GM19025 (cell line): ENCODE measurements around the gene XPNPEP2.
"Not testable (repeated sequence)": the region's sequence is repeated elsewhere in the genome, so short reads cannot be mapped to it uniquely, and the experiment has no call there.

Source experiments
- ATAC-seq: cut with Tn5 transposase; IDR thresholded peaks from one replicate; pipeline ENCODE4 v1.9.1; 2021; ENCODE audit warnings: mild to moderate bottlenecking, low read depth, moderate library complexity; ENCODE audit not compliant: unreplicated experiment

The XPNPEP2 gene

GRCh38 chrX:129718676-129719075, 20.1 kb upstream of the XPNPEP2 start:
- ATAC-seq, result no peak

- ATAC-seq, result no peak
Observed at GRCh38 chrX:129719268-129719667, 19.5 kb upstream of the XPNPEP2 start.

GRCh38 chrX:129719931-129720530, 18.7 kb upstream of the XPNPEP2 start:
- no peak for ATAC-seq

- ATAC-seq, result no peak
Observed at GRCh38 chrX:129720741-129721140, 18.0 kb upstream of the XPNPEP2 start.

- ATAC-seq, result no peak
Observed at GRCh38 chrX:129721414-129721813, 17.4 kb upstream of the XPNPEP2 start.

- ATAC-seq, result no peak
Observed at GRCh38 chrX:129721870-129722269, 16.9 kb upstream of the XPNPEP2 start.

GRCh38 chrX:129723511-129723910, 15.3 kb upstream of the XPNPEP2 start:
- ATAC-seq, result no peak

GRCh38 chrX:129724754-129725153, 14.0 kb upstream of the XPNPEP2 start:
- ATAC-seq, result no peak

GRCh38 chrX:129726307-129727111, 12.3 kb upstream of the XPNPEP2 start:
- no peak for ATAC-seq

- ATAC-seq, result no peak
Observed at GRCh38 chrX:129728061-129728460, 10.7 kb upstream of the XPNPEP2 start.

GRCh38 chrX:129731228-129731627, 7.6 kb upstream of the XPNPEP2 start:
- ATAC-seq, result no peak

- no peak for ATAC-seq
Observed at GRCh38 chrX:129732857-129733256, 5.9 kb upstream of the XPNPEP2 start.

- no peak for ATAC-seq
Observed at GRCh38 chrX:129733335-129733734, 5.4 kb upstream of the XPNPEP2 start.

- no peak for ATAC-seq
Observed at GRCh38 chrX:129736491-129736890, 2.3 kb upstream of the XPNPEP2 start.

GRCh38 chrX:129737916-129738315, 863 bp upstream of the XPNPEP2 start:
- ATAC-seq, result no peak

GRCh38 chrX:129739578-129739977, 799 bp downstream of the XPNPEP2 start:
- no peak for ATAC-seq

- no peak for ATAC-seq
Observed at GRCh38 chrX:129741880-129742758, 3.3 kb downstream of the XPNPEP2 start.

- not testable (repeated sequence) for ATAC-seq
Observed at GRCh38 chrX:129742759-129743152, 4.0 kb downstream of the XPNPEP2 start.

GRCh38 chrX:129743821-129744220, 5.0 kb downstream of the XPNPEP2 start:
- ATAC-seq, result no peak

- ATAC-seq, result no peak
Observed at GRCh38 chrX:129744861-129745321, 6.1 kb downstream of the XPNPEP2 start.
